Measurements from ENCODE around the gene ORC6. TPM values are rescaled to one million over a fixed set of nuclear protein-coding genes. Genes with fewer than 3 reads are reported as not detected.

The ORC6 gene
- total RNA-seq, 2 donors from 2014 or later: 4.9 TPM; not detected in 1

DNA sequence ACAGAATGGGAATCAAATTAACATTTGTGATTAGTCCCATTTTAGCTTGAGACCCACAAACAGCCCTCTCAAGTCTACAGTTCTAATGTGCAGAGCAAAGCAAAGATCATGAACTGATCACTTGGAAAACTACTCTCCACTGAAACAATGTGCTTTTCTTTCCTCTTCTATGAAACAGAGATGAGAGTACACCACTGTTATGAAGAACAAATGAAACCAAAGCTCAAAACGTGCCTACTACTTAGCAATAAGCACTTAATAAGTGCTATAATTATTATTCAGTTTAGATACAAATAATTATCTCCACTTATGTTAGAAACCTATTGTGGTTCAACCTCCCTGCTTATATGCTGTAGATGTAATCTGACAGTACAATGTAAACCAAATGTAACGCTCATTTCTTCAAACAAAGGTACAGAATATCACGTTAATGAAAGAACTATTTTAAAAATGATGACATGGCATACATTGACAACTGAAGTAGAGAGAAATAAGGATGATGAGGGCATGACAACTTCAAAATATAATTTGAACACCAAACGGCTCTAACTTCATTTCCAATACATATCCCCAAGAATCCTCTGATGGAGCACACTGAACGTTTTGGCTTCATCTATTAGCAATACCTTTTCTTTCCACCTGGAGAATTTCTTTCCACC lies 2.5 kb upstream of the ORC6 start:
- H3K4me3 ChIP-seq: no peak overlapping the region
- WGBS, 2 donors: 34 to 36% methylated on average over 5 of the region's 5 CpGs
- no peak overlapping the region for H3K27ac ChIP-seq
- no peaks in the 10 kb centered on the region for H3K9me3 ChIP-seq
- no peaks in the 10 kb centered on the region for H3K36me3 ChIP-seq (replicated peaks in 1 of 2; ENCODE audit: insufficient read depth in 1 of 2, low read depth in 2 of 2)
- H3K4me1 ChIP-seq: peaks cover 43% of the 10 kb centered on the region
- intact Hi-C loops (cut with DNase I): no loop called here
- no peaks in the 10 kb centered on the region for H3K27me3 ChIP-seq
- ATAC-seq (no peak), DNase-seq (no peak)
- TF ChIP-seq, protein P1, sequence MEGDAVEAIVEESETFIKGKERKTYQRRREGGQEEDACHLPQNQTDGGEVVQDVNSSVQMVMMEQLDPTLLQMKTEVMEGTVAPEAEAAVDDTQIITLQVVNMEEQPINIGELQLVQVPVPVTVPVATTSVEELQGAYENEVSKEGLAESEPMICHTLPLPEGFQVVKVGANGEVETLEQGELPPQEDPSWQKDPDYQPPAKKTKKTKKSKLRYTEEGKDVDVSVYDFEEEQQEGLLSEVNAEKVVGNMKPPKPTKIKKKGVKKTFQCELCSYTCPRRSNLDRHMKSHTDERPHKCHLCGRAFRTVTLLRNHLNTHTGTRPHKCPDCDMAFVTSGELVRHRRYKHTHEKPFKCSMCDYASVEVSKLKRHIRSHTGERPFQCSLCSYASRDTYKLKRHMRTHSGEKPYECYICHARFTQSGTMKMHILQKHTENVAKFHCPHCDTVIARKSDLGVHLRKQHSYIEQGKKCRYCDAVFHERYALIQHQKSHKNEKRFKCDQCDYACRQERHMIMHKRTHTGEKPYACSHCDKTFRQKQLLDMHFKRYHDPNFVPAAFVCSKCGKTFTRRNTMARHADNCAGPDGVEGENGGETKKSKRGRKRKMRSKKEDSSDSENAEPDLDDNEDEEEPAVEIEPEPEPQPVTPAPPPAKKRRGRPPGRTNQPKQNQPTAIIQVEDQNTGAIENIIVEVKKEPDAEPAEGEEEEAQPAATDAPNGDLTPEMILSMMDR (IDR thresholded peaks at IDR 0.05): no peak
- TF ChIP-seq POLR2A (IDR thresholded peaks at IDR 0.05): no peak

- 70 to 71% methylated on average over 9 of the region's 9 CpGs for WGBS, 2 donors
- no peaks in the 10 kb centered on the region for H3K27me3 ChIP-seq
- intact Hi-C loops (cut with DNase I): no loop called here
- ATAC-seq (no peak), DNase-seq (no peak)
- peaks cover 39% of the 10 kb centered on the region for H3K4me1 ChIP-seq
- no peaks in the 10 kb centered on the region for H3K36me3 ChIP-seq (replicated peaks in 1 of 2; ENCODE audit: insufficient read depth in 1 of 2, low read depth in 2 of 2)
- H3K4me3 ChIP-seq: no peak overlapping the region
- TF ChIP-seq, protein P1 (IDR thresholded peaks at IDR 0.05): peak in 1 of 7 experiments; percentile 8
- TF ChIP-seq POLR2A (IDR thresholded peaks at IDR 0.05): no peak
- no peaks in the 10 kb centered on the region for H3K9me3 ChIP-seq
- H3K27ac ChIP-seq: no peak overlapping the region
These were observed 2.0 kb upstream of the ORC6 start for GRCh38 chr16:46687486-46687885.

- H3K27ac ChIP-seq: peak overlapping the region; percentile 84 to 94 (median 90)
- no peaks in the 10 kb centered on the region for H3K27me3 ChIP-seq
- intact Hi-C loops (cut with DNase I): no loop called here
- peak overlapping the region; percentile 56 to 73 for H3K4me3 ChIP-seq
- TF ChIP-seq POLR2A (IDR thresholded peaks at IDR 0.05): no peak
- TF ChIP-seq, protein P1 (IDR thresholded peaks at IDR 0.05): peak in 1 of 7 experiments; percentile 23
- WGBS, 2 donors: 1 to 2% methylated on average over 13 to 14 of the region's 14 CpGs
- ATAC-seq (no peak), DNase-seq (peak in 1 of 4 donors; percentile 59)
- no peaks in the 10 kb centered on the region for H3K36me3 ChIP-seq (replicated peaks in 1 of 2; ENCODE audit: insufficient read depth in 1 of 2, low read depth in 2 of 2)
- no peaks in the 10 kb centered on the region for H3K9me3 ChIP-seq
- H3K4me1 ChIP-seq: peaks cover 39% of the 10 kb centered on the region
These were observed 1.3 kb upstream of the ORC6 start for GRCh38 chr16:46688101-46688653.

GRCh38 chr16:46688654-46689364 lies 650 bp upstream of the ORC6 start, which contains the start of gene VPS35:
TSS of gene VPS35 (minus strand) at chr16:46689178. CDS start at chr16:46689133, 45 bp downstream.
- Histone ChIP-seq H3K27ac (peak within 1 kb of the TSS; percentile 84 to 94 (median 90)), H3K27me3 (no peaks in the 10 kb centered on the region), H3K36me3 (replicated peaks in 1 of 2; ENCODE audit: insufficient read depth in 1 of 2, low read depth in 2 of 2) (no peaks in the 10 kb centered on the region), H3K4me3 (peak within 1 kb of the TSS; percentile 56 to 73), H3K9me3 (no peaks in the 10 kb centered on the region), H3K4me1 (peaks cover 32% of the 10 kb centered on the region)
- peak; percentile 99 to 100 (median 100) for DNase-seq
- WGBS, 2 donors: 0% methylated on average over 15 to 54 of the region's 54 CpGs
- intact Hi-C loops (cut with DNase I): no loop called here
- TF ChIP-seq POLR2A (IDR thresholded peaks at IDR 0.05): peak; percentile 30 to 85 (median 81)
- TF ChIP-seq, protein P1 (IDR thresholded peaks at IDR 0.05): peak in 3 of 7 experiments; percentile 16 to 34 (median 31)
- peak; percentile 97 for ATAC-seq

Measured in body of pancreas (tissue), 4 donors.